ENCODE results near the gene NPC1L1.

Gene NPC1L1

DNA sequence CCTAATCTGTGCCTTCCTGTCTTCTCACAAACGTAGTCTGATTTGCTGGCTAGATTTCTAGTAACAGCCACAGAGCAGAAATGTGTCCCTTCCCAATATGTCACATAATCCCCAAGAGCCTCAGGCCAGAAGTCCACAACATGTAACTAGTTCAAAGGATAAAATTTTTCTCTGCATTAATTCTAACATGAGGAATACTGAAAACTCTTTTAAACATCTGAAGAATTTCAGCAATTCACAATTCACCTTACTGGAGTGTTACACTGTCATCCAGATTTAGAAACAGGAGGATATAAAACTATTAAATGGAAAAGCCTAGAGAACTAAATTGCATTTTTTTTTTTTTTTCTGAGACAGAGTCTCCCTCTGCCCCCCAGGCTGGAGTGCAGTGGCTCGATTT lies 35.1 kb upstream of the NPC1L1 start:
- Histone ChIP-seq H3K23ac (ENCODE audit: low read length in 2 of 2) (no peak overlapping the region), H3K27me3 (ENCODE audit: control insufficient read depth in 1 of 2, insufficient read depth in 1 of 2, low read length in 2 of 2) (no peaks in the 10 kb centered on the region), H4K8ac (ENCODE audit: low read length) (no peak overlapping the region), H3K14ac (ENCODE audit: low read length in 2 of 2) (no peak overlapping the region), H3K4me3 (ENCODE audit: insufficient read depth in 1 of 2, low read depth in 1 of 2, low read length in 2 of 2) (no peak overlapping the region), H3K9ac (ENCODE audit: low read length) (peak overlapping the region; percentile 3), H3K4me2 (ENCODE audit: low read length, poor library complexity, severe bottlenecking) (no peak overlapping the region), H4K91ac (ENCODE audit: low read length) (no peak overlapping the region), H2BK12ac (ENCODE audit: low read length in 2 of 2) (no peak overlapping the region), H3K4ac (ENCODE audit: low read depth in 1 of 2, low read length in 2 of 2) (no peak overlapping the region), H2AK5ac (ENCODE audit: low read length, severe bottlenecking) (no peak overlapping the region), H3K9me3 (ENCODE audit: control insufficient read depth, low read length) (no peaks in the 10 kb centered on the region), H3K27ac (ENCODE audit: low read length, poor library complexity, severe bottlenecking) (no peak overlapping the region), H2BK5ac (ENCODE audit: low read depth, low read length, poor library complexity, severe bottlenecking) (no peak overlapping the region), H2BK15ac (ENCODE audit: low read depth, poor library complexity, severe bottlenecking) (no peak overlapping the region), H3K4me1 (ENCODE audit: control insufficient read depth, insufficient read depth, low read depth, low read length) (peaks cover 16% of the 10 kb centered on the region), H3K79me1 (replicated peaks; ENCODE audit: low read length, poor library complexity, severe bottlenecking) (peaks cover 30% of the 10 kb centered on the region), H2AFZ (ENCODE audit: low read depth, low read length) (no peak overlapping the region), H3K36me3 (ENCODE audit: control insufficient read depth in 1 of 2, insufficient read depth in 2 of 2, low read depth in 1 of 2, low read length in 2 of 2) (peaks cover 39 to 70% of the 10 kb centered on the region in 2 experiments), H2BK120ac (ENCODE audit: low read depth, low read length) (no peak overlapping the region), H3K18ac (ENCODE audit: low read depth in 1 of 2, low read length in 2 of 2) (no peak overlapping the region)
- no peak for DNase-seq
- WGBS = 96% methylated on average over 2 of the region's 2 CpGs

DNA sequence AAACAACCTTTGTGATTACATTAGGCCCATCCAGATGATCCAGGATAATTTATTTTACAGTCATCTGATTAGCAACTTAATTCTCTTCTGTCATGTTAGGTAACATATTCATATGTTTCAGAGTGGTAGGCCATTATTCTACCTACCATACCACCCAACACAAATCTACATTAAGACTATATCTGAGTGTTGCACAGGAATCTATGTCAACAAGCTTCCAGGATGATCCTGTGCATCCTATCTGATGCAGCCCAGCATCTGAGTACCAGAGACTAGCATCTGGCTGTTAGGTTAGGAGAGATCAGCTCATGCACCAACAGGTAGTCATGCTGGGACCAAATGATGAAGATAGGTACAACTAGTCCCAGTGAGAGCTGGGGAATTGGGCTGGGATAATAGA lies 33.9 kb upstream of the NPC1L1 start:
- no peak overlapping the region for H2BK120ac ChIP-seq (ENCODE audit: low read depth, low read length)
- no peak overlapping the region for H3K18ac ChIP-seq (ENCODE audit: low read depth in 1 of 2, low read length in 2 of 2)
- no peak overlapping the region for H2BK15ac ChIP-seq (ENCODE audit: low read depth, poor library complexity, severe bottlenecking)
- no peak overlapping the region for H2BK12ac ChIP-seq (ENCODE audit: low read length in 2 of 2)
- DNase-seq = no peak
- no peak overlapping the region for H4K8ac ChIP-seq (ENCODE audit: low read length)
- no peak overlapping the region for H2AK5ac ChIP-seq (ENCODE audit: low read length, severe bottlenecking)
- no peak overlapping the region for H3K14ac ChIP-seq (ENCODE audit: low read length in 2 of 2)
- H3K27me3 ChIP-seq (ENCODE audit: control insufficient read depth in 1 of 2, insufficient read depth in 1 of 2, low read length in 2 of 2) = no peaks in the 10 kb centered on the region
- H2BK5ac ChIP-seq (ENCODE audit: low read depth, low read length, poor library complexity, severe bottlenecking) = no peak overlapping the region
- H2AFZ ChIP-seq (ENCODE audit: low read depth, low read length) = no peak overlapping the region
- no peak overlapping the region for H3K23ac ChIP-seq (ENCODE audit: low read length in 2 of 2)
- H3K4me3 ChIP-seq (ENCODE audit: insufficient read depth in 1 of 2, low read depth in 1 of 2, low read length in 2 of 2) = peak overlapping the region in 1 of 2 experiments; percentile 95
- no peak overlapping the region for H3K27ac ChIP-seq (ENCODE audit: low read length, poor library complexity, severe bottlenecking)
- no peak overlapping the region for H3K4ac ChIP-seq (ENCODE audit: low read depth in 1 of 2, low read length in 2 of 2)
- peak overlapping the region; percentile 94 for H3K9ac ChIP-seq (ENCODE audit: low read length)
- H3K4me1 ChIP-seq (ENCODE audit: control insufficient read depth, insufficient read depth, low read depth, low read length) = peaks cover 11% of the 10 kb centered on the region
- H4K91ac ChIP-seq (ENCODE audit: low read length) = no peak overlapping the region
- peaks cover 47 to 71% of the 10 kb centered on the region in 2 experiments for H3K36me3 ChIP-seq (ENCODE audit: control insufficient read depth in 1 of 2, insufficient read depth in 2 of 2, low read depth in 1 of 2, low read length in 2 of 2)
- H3K4me2 ChIP-seq (ENCODE audit: low read length, poor library complexity, severe bottlenecking) = no peak overlapping the region
- H3K9me3 ChIP-seq (ENCODE audit: control insufficient read depth, low read length) = no peaks in the 10 kb centered on the region
- peaks cover 35% of the 10 kb centered on the region for H3K79me1 ChIP-seq (replicated peaks; ENCODE audit: low read length, poor library complexity, severe bottlenecking)

- Histone ChIP-seq H3K4me1 (ENCODE audit: control insufficient read depth, insufficient read depth, low read depth, low read length) (peaks cover 10% of the 10 kb centered on the region), H3K27ac (ENCODE audit: low read length, poor library complexity, severe bottlenecking) (peak overlapping the region; percentile 61), H3K18ac (ENCODE audit: low read depth in 1 of 2, low read length in 2 of 2) (peak overlapping the region; percentile 76 to 83), H3K9ac (ENCODE audit: low read length) (peak overlapping the region; percentile 94), H2AK5ac (ENCODE audit: low read length, severe bottlenecking) (no peak overlapping the region), H3K4ac (ENCODE audit: low read depth in 1 of 2, low read length in 2 of 2) (peak overlapping the region; percentile 71 to 86), H3K27me3 (ENCODE audit: control insufficient read depth in 1 of 2, insufficient read depth in 1 of 2, low read length in 2 of 2) (no peaks in the 10 kb centered on the region), H2BK12ac (ENCODE audit: low read length in 2 of 2) (no peak overlapping the region), H4K91ac (ENCODE audit: low read length) (peak overlapping the region; percentile 70), H3K4me3 (ENCODE audit: insufficient read depth in 1 of 2, low read depth in 1 of 2, low read length in 2 of 2) (peak overlapping the region; percentile 88 to 95), H3K36me3 (ENCODE audit: control insufficient read depth in 1 of 2, insufficient read depth in 2 of 2, low read depth in 1 of 2, low read length in 2 of 2) (peaks cover 50 to 71% of the 10 kb centered on the region in 2 experiments), H2BK120ac (ENCODE audit: low read depth, low read length) (no peak overlapping the region), H3K4me2 (ENCODE audit: low read length, poor library complexity, severe bottlenecking) (peak overlapping the region; percentile 87), H3K79me1 (replicated peaks; ENCODE audit: low read length, poor library complexity, severe bottlenecking) (peaks cover 39% of the 10 kb centered on the region), H3K23ac (ENCODE audit: low read length in 2 of 2) (no peak overlapping the region), H2BK15ac (ENCODE audit: low read depth, poor library complexity, severe bottlenecking) (no peak overlapping the region), H2AFZ (ENCODE audit: low read depth, low read length) (no peak overlapping the region), H4K8ac (ENCODE audit: low read length) (peak overlapping the region; percentile 97), H3K9me3 (ENCODE audit: control insufficient read depth, low read length) (no peaks in the 10 kb centered on the region), H3K14ac (ENCODE audit: low read length in 2 of 2) (peak overlapping the region in 1 of 2 experiments; percentile 63), H2BK5ac (ENCODE audit: low read depth, low read length, poor library complexity, severe bottlenecking) (no peak overlapping the region)
- 28% methylated on average over 12 of the region's 18 CpGs for WGBS
- DNase-seq = no peak
Measured at GRCh38 chr7:44574287-44574872, 33.2 kb upstream of the NPC1L1 start.

DNA sequence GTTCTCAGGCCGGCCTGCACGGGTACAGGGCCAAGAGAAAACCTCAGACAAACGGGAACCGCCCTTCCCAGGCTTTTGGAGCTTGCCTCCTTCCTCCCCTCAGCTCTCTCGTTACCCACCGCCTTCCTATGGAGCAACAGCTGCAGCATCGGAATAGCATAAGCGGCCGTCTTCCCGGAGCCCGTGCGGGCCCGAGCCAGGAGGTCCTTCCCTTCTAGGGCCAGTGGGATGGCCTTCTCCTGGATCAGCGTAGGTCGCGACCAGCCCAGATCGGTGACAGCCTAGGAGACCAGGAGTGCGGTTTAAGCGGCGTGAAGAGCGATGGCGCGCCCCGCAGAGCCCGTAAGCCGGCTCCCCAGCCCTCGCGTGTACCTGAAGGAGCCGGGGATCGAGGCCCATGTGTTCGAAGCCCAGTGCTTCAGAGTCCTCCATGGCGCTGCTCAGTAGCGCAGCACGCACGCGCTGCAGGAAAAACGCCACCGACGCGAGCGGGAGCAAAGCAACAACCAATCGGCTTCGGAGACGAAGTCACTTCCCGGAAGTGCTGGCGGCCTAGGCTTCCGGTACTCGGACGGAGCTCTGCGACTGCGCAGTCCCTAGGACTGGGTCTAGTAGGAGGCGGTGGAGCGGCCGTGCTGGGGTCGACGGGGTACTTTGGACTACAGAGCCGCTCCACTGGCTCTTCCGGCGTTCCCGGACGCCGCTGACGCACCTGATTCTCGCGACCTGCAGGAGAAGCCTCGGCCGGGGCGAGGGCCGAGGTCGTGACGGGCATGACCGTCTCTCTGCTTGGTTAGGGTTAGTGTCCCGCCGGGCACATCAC lies 32.5 kb upstream of the NPC1L1 start, which contains the start of gene DDX56:
Gene DDX56, minus strand, starts transcription at position 445 of the 823 bp plus-strand sequence. Its CDS starts 13 bp downstream, at position 432.
- WGBS = under 1% methylated on average over 74 of the region's 74 CpGs
- Histone ChIP-seq H3K23ac (ENCODE audit: low read length in 2 of 2) (peak within 1 kb of the TSS in 1 of 2 experiments; percentile 23), H2BK120ac (ENCODE audit: low read depth, low read length) (no peak within 1 kb of the TSS), H2AK5ac (ENCODE audit: low read length, severe bottlenecking) (peak within 1 kb of the TSS; percentile 29), H3K14ac (ENCODE audit: low read length in 2 of 2) (peak within 1 kb of the TSS in 1 of 2 experiments; percentile 85), H2BK15ac (ENCODE audit: low read depth, poor library complexity, severe bottlenecking) (no peak within 1 kb of the TSS), H3K18ac (ENCODE audit: low read depth in 1 of 2, low read length in 2 of 2) (peak within 1 kb of the TSS; percentile 84 to 85), H3K4me1 (ENCODE audit: control insufficient read depth, insufficient read depth, low read depth, low read length) (peaks cover 10% of the 10 kb centered on the region), H3K9me3 (ENCODE audit: control insufficient read depth, low read length) (no peaks in the 10 kb centered on the region), H3K9ac (ENCODE audit: low read length) (peak within 1 kb of the TSS; percentile 94), H2AFZ (ENCODE audit: low read depth, low read length) (peak within 1 kb of the TSS; percentile 60), H3K36me3 (ENCODE audit: control insufficient read depth in 1 of 2, insufficient read depth in 2 of 2, low read depth in 1 of 2, low read length in 2 of 2) (peaks cover 52 to 71% of the 10 kb centered on the region in 2 experiments), H3K4me2 (ENCODE audit: low read length, poor library complexity, severe bottlenecking) (peak within 1 kb of the TSS; percentile 87), H3K4me3 (ENCODE audit: insufficient read depth in 1 of 2, low read depth in 1 of 2, low read length in 2 of 2) (peak within 1 kb of the TSS; percentile 88 to 95), H3K79me1 (replicated peaks; ENCODE audit: low read length, poor library complexity, severe bottlenecking) (peaks cover 39% of the 10 kb centered on the region), H4K91ac (ENCODE audit: low read length) (peak within 1 kb of the TSS; percentile 78), H2BK5ac (ENCODE audit: low read depth, low read length, poor library complexity, severe bottlenecking) (peak within 1 kb of the TSS; percentile 59), H2BK12ac (ENCODE audit: low read length in 2 of 2) (no peak within 1 kb of the TSS), H3K27ac (ENCODE audit: low read length, poor library complexity, severe bottlenecking) (peak within 1 kb of the TSS; percentile 69), H4K8ac (ENCODE audit: low read length) (peak within 1 kb of the TSS; percentile 97), H3K4ac (ENCODE audit: low read depth in 1 of 2, low read length in 2 of 2) (peak within 1 kb of the TSS; percentile 75 to 94), H3K27me3 (ENCODE audit: control insufficient read depth in 1 of 2, insufficient read depth in 1 of 2, low read length in 2 of 2) (no peaks in the 10 kb centered on the region)
- peak; percentile 96 for DNase-seq
